ENCODE data around the gene COQ8A.
"Not testable (repeated sequence)": the region's sequence is repeated elsewhere in the genome, so short reads cannot be mapped to it uniquely, and the experiment has no call there.

Gene COQ8A

DNA sequence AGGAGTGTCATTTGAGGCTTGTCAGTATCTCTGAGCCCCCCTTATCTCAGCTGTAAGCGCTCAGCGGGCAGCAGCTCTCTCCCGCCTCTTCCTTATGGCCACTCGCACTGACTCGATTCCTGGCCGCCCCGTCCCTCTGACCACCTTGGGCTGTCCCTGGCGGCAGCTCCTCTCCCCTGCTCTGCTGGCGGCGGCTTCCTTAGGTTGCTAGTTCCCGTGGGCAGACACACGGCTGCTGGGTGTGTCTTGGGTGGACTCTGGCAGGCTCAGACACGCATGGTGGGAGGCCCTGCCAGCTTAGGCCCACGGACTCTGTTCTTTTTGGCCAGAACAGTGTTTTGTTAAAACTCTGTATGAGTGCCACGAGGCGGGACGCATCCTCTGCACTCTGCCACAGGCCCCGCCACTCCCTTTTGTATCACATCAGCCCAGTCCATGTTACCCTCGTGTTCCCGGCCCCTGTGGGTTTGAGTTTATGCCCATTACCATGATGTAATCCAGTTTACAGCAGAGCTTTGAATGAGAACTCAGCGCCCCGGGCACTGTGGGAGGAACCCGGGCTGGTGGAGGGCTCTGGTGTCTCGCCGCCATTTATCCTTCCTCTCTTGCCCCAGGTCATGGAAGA lies 45.9 kb downstream of the COQ8A start:
- no peak for DNase-seq (ENCODE audit: low read depth)

DNA sequence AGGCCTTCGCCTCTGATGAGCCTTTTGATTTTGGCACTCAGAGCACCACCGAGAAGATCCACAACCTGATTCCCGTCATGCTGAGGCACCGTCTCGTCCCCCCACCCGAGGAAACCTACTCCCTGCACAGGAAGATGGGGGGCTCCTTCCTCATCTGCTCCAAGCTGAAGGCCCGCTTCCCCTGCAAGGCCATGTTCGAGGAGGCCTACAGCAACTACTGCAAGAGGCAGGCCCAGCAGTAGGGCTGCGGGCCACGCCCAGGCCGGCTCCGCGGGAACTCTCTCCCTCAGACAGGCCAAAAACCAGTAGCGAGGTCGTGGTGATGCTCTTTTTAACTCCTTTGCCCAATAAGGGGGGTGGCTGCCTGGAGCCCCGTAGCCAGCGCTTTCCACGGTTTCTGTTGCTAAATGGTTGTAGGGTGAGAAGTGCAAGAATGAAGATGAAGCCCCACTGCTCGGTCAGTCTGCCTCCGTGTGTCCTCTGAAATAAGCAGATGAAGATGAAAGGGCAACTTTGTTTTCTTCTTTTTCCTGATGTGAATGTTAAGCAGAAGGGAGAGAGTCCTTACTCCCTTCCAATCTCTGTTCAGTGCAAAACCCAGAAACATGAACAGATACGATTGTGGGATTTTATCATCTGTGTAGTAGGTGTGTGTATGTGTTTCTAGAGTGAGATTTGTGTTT lies 46.5 kb downstream of the COQ8A start:
- DNase-seq (ENCODE audit: low read depth), result no peak

DNA sequence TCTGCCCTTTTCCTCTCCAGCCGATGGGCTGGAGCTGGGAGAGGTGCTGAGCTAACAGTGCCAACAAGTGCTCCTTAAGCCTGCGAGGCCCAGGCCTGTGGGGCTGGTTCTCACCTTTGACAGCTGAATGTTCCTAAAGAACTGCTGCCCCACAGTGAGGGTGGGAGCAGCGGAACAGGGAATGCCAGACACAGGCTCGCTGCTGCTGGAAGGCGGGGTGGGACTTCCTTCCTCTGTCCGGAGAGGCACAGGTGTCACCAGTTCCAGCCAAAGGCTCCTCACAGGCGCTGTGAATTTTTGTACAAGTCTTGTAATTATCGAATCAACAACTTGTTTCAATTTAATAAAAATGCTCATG lies 47.1 kb downstream of the COQ8A start:
- DNase-seq (ENCODE audit: low read depth), result no peak

DNA sequence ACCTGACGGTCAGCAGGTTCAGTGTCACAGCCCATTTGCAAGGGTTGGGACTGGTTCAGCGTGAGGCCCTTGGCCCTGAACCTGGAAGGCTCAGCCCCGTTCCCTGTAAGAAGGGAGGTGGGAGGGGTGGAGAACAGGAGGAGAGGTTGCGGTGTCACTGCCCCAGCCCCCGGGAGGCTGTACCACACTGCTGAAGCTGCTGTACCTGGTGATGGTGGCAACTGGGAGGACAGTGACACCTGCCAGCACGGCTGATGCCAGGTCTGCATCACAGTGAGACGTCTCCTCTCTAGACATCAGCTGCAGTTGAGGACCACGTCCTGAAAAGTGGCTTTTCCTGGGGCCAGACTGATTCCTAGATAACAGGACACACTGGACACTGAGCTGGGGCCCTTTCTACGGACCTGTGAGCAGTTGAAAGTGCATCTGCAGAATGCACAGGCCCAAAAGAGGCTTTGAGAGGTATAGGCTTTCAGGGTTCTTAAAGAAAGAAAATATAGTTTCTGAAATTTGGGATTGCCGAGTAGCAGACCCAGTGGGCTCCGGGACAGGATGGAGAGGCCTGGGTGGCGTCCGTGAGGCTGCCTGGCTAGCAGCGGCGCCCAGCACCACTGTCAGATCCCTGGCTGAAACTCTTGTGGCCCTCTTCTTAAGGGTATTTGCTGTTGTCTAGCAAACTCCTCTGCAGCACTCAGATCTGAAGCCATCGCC lies 47.7 kb downstream of the COQ8A start:
- DNase-seq (ENCODE audit: low read depth), result no peak

DNA sequence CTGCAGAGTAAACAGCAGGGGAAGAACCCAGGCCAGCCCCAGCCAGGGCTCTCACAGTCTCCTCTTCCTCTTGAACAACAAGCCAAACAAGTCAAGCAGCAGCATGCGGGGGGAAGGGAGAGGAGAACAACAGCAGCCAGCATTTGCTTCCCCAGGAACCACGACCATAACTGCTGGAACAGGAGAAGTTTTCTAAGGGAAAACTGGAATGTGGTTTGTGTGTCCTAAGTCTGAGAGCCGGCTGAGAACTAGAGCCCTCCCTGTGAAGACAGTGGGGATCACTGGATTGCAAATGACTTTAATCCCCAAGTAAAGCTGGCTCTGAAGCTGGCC lies 48.2 kb downstream of the COQ8A start:
- no peak for DNase-seq (ENCODE audit: low read depth)

DNA sequence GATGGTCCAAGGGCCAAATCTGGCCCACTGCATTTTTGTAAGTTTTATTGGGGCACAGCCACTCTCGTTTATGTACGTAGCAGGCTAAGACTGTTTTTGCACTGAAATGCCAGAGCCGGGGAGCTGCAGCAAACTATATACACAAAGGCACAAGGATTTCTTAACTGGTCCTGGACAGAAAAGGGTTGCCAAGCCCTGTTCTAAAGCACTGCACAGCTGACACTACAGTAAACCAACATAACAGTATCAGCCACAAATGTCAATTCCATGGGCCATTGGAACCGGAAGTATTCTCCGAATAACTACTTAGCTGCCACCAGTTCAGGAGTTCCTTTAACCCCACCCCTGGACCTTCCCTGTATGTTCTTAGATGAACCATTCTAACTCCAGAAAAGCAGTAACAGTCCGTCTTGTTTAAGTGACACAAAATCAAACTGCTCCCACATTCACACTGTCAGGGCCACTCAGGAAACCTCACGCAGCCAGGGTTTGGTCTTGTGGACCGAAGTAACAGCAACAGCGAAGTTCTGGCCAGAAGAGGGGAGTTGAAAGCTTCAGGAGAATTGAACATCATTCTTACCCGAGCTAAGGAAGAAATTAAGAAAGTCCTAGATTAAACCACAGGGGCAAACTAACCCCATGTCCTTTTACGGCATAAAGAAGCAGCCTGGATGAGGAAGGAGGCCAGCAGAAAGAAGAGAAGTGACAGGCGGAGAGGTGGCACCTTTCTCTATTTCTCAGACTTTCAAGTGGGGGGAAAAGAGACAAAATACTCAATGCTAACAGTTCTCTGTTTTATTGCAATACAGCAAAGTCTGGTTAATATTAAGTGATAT lies 49.2 kb downstream of the COQ8A start:
- no peak for DNase-seq (ENCODE audit: low read depth)

DNA sequence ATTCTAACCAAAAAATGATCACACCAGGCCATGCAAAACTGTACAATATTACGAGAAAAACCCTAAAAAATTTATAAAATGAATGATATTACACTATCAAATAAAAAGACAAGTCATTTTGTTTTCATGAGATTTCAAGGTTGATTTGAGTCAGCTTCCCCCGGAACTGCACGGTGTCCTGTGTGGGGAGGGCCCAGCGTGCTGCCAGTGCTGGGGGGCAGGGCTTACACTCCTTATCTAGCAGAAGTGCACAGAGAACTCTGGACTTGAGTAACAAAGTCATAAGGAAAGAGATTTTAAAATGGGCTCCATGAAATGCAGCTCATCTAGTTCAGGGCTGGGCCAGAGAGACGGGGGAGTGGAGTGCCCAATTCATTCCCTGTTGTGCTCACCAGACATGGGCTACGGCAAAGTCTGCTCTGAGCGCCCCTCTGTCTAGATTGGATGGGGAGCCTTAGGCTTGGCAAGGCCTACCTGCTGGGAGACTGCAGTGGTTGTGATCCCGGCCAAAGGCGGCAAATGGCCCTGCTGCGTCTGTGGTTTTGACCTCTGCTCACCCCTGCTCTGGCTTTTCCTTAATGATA lies 50.1 kb downstream of the COQ8A start:
- no peak for DNase-seq (ENCODE audit: low read depth)

DNA sequence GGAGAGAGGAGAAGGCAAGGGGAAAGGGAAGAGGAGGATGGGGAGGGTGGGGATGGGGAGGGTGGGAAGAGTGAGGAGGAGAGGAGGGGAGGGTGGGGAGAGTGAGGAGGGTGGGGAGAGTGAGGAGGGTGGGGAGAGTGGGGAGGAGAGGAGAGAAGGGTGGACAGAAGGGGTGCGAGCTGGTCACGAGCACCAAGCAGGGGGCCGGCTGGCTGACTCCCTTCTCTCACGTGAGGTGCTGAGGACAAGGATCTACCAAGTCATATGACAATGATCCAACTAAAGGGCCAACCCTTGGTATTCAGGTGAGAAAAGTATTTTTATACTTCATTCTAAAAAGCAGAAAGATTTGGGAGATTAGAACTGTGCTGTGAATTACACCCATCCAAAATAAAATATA lies 51.8 kb downstream of the COQ8A start:
- no peak for DNase-seq (ENCODE audit: low read depth)

DNA sequence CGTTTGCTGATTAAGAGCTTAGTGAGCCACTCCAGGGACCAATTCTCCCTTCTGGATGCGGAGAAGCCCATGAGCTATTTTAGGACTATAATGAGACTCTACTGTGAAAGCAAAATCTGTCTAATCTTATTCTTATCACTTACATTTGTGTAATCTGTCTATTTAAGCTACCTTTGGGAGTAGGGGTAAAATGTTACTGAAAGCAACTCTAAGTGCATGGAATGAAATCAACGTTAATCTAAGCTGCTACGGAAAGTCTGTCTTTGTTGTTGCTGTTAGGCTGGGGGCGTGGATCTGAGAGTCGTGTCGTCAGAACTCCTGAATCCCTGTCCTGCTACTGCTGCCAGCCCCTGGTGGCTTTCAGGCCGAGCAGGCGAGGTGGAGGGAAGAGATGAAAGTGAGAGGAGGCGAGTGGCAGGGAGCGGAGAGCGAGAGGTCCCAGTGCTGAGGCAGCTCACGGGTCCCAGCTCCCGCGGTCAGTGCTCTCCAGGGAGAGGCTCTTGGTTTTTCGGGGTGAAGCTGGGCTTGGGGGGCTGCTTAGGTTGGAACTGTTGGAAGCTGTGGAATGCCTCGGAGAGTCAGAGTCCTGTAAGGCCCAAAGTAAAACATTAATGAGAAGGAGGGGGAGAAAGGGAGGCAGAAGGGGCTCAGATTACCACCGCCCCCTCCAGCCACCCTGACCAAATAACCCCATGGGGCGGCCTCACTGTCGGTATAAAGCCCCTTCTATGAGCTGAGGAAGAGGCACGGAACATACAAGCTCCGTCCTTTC lies 53.9 kb downstream of the COQ8A start:
- DNase-seq (ENCODE audit: low read depth), result no peak

DNA sequence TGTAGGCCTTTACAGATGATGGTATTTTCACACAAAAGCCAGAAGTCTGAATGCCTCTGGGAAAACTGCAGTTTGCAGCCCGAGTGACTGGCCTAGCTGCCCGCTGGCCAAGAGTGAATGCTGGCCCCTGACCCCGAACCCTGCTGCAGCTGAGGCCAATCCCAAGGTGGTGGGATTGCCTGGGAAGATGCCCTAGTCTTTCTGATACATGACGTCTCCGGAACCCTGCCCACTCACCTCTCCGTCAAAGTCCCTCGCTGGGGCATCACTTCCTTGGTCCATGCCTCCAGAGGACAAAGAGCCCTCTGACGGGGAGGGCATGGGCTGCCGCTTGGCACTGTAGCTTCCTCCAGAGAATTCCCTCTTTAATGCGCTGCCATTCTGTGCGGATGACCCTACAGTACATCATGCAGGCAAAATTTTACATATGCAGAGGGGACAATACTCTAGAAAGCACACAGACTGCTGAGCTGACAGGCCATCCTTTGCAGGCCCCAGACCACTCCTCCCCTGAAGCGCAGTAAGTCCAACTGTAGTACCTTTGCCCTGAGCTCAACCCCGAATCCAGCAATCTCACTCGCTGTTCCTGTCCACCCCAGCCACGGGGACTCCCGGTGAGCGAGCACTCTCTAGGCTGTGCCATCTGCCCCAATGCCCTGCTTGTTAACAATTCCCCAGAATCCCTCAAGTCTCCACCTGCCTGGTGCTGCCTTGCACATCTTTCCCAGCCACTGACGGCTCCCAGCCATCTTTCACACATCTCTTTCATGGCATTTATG lies 54.7 kb downstream of the COQ8A start:
- DNase-seq (ENCODE audit: low read depth), result no peak

DNA sequence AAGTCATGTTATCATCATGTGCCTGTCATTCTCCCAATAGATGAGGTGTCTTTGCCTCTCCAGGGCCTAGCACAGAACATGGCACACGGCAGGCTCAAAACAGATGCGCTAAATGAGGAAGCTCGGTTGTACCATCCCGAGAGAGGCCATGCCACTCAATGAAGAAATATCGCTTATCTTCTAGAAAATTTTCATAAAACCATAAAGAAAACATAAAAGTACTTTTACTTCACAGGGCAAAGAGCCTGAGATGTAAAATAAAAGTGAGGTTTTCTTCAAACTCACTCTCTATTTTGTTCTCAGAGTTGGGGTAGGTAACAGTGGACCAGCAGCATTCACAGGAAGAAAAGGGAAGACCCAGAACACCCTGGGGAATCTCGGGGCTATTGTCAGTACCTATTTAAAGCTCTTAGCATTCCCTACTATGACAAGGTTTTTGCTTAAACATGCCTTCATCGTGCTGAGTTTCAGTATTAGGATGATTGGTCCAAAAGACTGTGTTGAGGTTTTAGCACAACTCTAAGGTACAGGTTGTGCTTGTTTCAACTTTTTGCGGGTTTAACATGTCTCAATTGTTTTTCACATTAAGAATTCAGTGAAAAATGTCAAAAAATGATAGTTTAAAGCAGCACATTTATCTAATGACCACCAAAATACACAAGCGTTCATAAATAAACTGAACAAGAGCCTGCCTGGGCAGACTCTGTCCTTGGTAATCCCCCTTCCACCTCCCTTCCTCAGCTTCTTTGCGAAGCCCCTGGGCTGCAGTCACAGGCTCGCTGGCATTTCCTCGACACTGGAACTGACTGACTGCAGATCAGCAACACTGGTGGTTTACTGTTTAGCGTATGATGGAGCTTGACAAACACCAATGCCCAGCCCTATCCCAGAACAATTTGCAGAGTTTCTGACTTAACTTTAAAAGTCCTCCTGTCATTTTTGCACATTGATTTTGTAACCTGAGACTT lies 55.6 kb downstream of the COQ8A start:
- no peak for DNase-seq (ENCODE audit: low read depth)

DNA sequence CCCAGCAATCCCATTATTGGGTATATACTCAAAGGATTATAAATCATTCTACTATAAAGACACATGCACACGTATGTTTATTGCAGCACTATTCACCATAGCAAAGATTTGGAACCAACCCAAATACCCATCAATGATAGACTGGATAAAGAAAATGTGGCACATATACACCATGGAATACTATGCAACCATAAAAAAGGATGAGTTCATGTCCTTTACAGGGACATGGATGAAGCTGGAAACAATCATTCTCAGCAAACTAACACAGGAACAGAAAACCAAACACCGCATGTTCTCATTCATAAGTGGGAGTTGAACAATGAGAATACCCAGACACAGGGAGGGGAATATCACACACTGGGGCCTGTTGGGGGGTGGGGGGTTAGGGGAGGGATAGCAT lies 59.5 kb downstream of the COQ8A start:
- DNase-seq (ENCODE audit: low read depth), result not testable (repeated sequence)

DNA sequence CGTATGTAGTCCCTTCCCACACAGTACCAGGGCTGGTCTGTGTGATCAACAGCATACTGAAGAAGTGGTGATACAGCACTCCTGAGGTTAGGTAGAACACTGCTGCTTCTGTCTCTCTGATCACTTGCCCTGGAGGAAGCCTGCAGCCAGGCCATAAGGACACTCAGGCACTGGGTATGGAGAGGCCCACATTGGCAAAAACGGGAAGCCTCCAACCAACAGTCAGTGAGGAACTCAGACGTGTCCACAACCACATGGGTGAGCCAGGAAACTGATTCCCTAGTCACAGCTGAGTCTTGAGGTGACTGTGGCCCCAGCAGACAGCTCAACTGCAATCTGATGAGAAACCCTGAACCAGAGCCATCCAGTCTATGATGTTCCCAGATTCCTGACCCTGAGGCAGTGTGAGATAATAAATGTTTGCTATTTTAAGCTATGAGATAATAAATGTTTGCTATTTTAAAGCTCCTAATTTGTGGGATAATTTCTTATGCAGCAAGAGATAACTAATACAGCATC lies 62.5 kb downstream of the COQ8A start:
- DNase-seq (ENCODE audit: low read depth), result no peak

DNA sequence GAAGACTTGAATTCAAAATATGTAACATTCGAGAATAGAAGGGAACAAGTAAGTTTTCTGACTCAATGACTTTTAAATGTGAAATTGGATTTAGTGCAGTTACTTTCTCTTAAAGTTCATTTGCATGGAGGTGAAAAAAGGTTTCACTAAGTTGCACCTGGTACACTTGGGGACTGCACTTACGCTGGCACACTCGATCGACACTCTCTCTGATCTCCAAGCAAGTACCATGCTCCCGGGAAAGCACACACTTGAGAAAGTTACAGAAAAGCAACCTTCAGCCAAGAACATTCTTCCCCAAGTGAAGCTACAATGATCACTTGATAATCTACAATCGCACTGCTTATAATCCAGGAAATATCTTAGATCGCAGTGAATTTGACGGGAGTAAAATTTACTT lies 63.1 kb downstream of the COQ8A start:
- no peak for DNase-seq (ENCODE audit: low read depth)

DNA sequence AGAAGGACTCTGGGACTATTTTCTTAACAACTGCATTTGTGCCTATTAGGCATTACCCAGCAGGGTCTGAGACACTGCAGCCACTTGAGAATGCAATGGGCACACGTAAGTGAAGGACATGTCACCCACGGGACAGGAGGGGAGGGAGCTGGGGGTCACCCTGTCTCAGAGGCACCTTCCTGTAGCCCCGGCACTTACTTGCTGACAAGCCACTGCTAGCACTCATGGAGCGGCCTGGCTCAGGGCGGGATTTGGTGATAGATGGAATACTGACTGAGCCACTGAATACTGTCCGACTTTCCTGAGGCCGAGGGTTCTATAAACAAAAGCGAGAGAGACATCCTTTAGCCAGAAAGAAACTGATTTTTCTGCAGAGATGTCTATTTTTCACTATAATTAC lies 64.7 kb downstream of the COQ8A start:
- DNase-seq (ENCODE audit: low read depth), result no peak

DNA sequence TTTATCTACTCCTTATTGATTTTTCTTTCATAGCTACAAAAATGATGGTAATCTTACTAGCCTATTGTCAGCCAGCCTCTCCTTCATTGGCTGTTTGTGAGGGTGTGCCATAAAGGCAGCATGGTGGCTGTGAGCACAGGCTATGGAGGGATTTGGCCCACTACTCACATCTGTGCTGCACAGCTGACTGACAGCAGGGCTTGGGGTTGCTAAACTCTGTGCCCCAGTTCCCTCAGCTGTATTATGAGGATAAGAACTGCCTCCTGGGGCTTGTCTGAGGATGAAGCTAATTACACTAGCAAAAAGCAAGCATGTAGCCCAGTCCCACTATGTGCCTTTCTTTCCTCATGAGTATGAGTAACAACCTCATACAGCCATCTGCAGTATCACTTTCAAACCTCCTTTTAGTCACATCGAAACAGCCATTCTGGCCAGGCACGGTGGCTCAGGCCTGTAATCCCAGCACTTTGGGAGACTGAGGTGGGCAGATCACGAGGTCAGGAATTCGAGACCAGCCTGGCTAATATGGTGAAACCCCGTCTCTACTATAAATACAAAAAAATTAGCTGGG lies 66.2 kb downstream of the COQ8A start:
- DNase-seq (ENCODE audit: low read depth), result no peak

DNA sequence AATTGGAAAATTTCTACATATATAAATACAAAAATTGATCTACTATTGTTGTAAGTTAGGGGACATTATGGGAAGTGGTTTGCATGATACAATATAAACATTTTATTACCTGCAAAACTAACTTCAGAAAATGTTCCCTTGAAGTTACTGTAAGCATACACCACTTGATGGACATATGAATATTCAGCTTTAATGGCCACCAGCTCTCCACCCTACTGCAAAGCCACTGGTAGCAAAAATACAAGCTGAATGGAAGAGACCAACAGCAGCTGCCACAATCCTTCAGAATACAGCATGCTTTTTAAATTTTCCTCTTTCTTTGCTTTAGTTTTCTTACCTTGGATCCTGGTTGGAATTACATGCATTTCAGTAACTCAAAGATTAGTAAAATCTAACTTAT lies 69.8 kb downstream of the COQ8A start:
- no peak for DNase-seq (ENCODE audit: low read depth)

DNA sequence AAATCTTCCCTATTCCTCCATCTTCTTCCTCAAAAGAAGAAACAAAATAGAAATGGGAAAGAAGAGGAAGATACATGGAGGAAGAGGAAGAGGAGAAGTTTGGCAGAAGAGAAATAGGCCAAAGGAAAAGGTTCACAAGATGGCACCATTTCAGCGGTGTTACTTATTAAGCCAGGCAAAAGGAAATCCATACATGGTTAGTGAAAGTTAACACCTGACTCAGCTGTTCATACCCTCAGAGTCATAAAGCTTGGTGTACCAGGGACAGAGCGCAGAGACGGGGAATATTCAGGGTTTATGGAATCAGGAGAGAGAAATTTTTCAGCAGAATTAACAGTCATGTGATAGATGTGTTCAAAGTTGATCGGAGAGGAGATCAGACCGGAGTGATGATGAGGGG lies 70.6 kb downstream of the COQ8A start:
- DNase-seq (ENCODE audit: low read depth), result no peak

DNA sequence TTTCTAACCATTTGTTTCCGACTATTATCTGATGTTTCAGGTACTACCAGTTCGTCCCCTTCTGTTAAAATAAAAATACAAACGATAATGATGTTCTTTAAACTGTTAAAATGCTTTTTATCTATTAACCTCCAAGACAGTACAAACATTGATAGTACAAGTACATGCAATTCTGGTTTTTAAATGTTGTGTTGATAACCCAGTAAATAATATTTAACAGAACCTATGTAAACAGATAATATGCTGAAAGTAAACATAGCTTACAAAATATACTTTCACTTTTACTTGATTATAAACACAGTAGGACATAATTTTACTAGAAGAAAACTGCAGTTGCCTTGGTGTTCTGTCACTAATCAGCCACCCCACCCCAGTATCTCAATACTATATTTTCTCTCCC lies 76.9 kb downstream of the COQ8A start:
- DNase-seq (ENCODE audit: low read depth), result no peak

All from ELR (cell line).